SH-SY5Y (cell line): ENCODE data around the gene RDH14.

ENCODE experiments used
- GATA2 ChIP-seq: IDR thresholded peaks from 2 replicates; pipeline ENCODE4 v1.6.1; 2011; ENCODE audit warnings: mild to moderate bottlenecking, low read depth, low read length
- GATA3 ChIP-seq: IDR thresholded peaks from 2 replicates; pipeline ENCODE4 v1.6.1; 2011; ENCODE audit warnings: low read depth, mild to moderate bottlenecking, low read length, moderate library complexity

- no peak for TF ChIP-seq GATA2
- no peak for TF ChIP-seq GATA3
Observed at GRCh38 chr2:18583905-18584607, 23.6 kb upstream of the RDH14 start.
